SJCRH30 (cell line): ENCODE measurements around the gene BCL2L2. TPM values are rescaled to one million over a fixed set of nuclear protein-coding genes. Genes with fewer than 3 reads are reported as not detected.

Experiments used
- total RNA-seq: library from RNA; depleted of rRNA; stranded (reverse); fragments of >200 nt; shearing (Covaris generic); gene quantifications from 2 replicates; pipeline ENCODE4 v1.2.3, GENCODE V29; 2014; rRNA removed

BCL2L2 gene
- total RNA-seq, 1 experiment from 2014 or later, result 22.3 TPM

Other genes starting within 250 kb of the BCL2L2 start
- 8.3 and 9.6 TPM in 2 replicates for gene CDH24, start 249.3 kb upstream of the BCL2L2 start, total RNA-seq
- 143 and 164 TPM in 2 replicates for gene ACIN1, start 211.7 kb upstream of the BCL2L2 start, total RNA-seq
- gene C14orf119, start 211.3 kb upstream of the BCL2L2 start, total RNA-seq, result 43.6 and 46.0 TPM in 2 replicates
- gene CIROP, start 201.8 kb upstream of the BCL2L2 start, total RNA-seq, result not detected in 2 replicates
- not detected in 2 replicates for gene CEBPE, start 187.6 kb upstream of the BCL2L2 start, total RNA-seq
- 0.04 TPM in 1 of 2 replicates, not detected in the other for gene SLC7A8, start 123.2 kb upstream of the BCL2L2 start, total RNA-seq
- gene RNF212B, start 68.9 kb upstream of the BCL2L2 start, total RNA-seq, result not detected in 2 replicates
- 10.4 and 11.2 TPM in 2 replicates for gene HOMEZ, start 20.7 kb upstream of the BCL2L2 start, total RNA-seq
- gene PPP1R3E, start 4.0 kb upstream of the BCL2L2 start, total RNA-seq, result 6.6 and 9.7 TPM in 2 replicates
- 129 and 141 TPM in 2 replicates for gene PABPN1, start 14.6 kb downstream of the BCL2L2 start, total RNA-seq
- gene SLC22A17, start 46.1 kb downstream of the BCL2L2 start, total RNA-seq, result 2.7 and 2.8 TPM in 2 replicates
- 22.5 and 26.4 TPM in 2 replicates for gene EFS, start 58.3 kb downstream of the BCL2L2 start, total RNA-seq
- not detected in 2 replicates for gene IL25, start 66.0 kb downstream of the BCL2L2 start, total RNA-seq
- 0.32 and 0.46 TPM in 2 replicates for gene CMTM5, start 70.2 kb downstream of the BCL2L2 start, total RNA-seq
- not detected in 2 replicates for gene MYH6, start 101.4 kb downstream of the BCL2L2 start, total RNA-seq
- 0.20 and 0.23 TPM in 2 replicates for gene MYH7, start 128.8 kb downstream of the BCL2L2 start, total RNA-seq
- 76.5 and 85.2 TPM in 2 replicates for gene NGDN, start 162.9 kb downstream of the BCL2L2 start, total RNA-seq
- gene ZFHX2, start 244.9 kb downstream of the BCL2L2 start, total RNA-seq, result 0.04 and 0.05 TPM in 2 replicates
- gene THTPA, start 249.4 kb downstream of the BCL2L2 start, total RNA-seq, result 12.3 and 14.9 TPM in 2 replicates